H1 (cell line): ENCODE data around the gene DENND5B. TPM values are rescaled to one million over a fixed set of nuclear protein-coding genes. Genes with fewer than 3 reads are reported as not detected.

Source experiments
- CTCF ChIA-PET: fragments of 300-600 bp; sonication (Branson Sonifier 250); formaldehyde crosslinking; loops from one replicate; lab custom pipeline; 2021; ENCODE audit not compliant: partially characterized antibody; lab: Charles Lee
- POLR2A ChIA-PET: fragments of 300-600 bp; sonication (Branson Sonifier 250); formaldehyde crosslinking; loops from one replicate; lab custom pipeline; 2021; ENCODE audit warnings: inconsistent platforms; ENCODE audit not compliant: partially characterized antibody; lab: Charles Lee
- DNase-seq, 2 experiments: peaks; one replicate each; pipeline versions ENCODE4 v3.0.0 to v3.0.0-alpha.2; 2010 to 2022; ENCODE audit warnings: low spot score in 2 of 2, low read depth in 1 of 2, mixed read lengths in 1 of 2
- FAIRE-seq: peaks from 2 replicates; lab custom pipeline; 2011; peaks lifted over from hg19 to GRCh38; lab: Jason Lieb, UNC
- H2AFZ ChIP-seq: 2 replicates; pipeline ENCODE4 v1.8.1; 2012; ENCODE audit warnings: low read length, inconsistent platforms
- H2AK5ac ChIP-seq: 2 replicates; pipeline ENCODE4 v1.6.1; 2013; ENCODE audit warnings: low read depth, low read length
- H2BK120ac ChIP-seq: replicated peaks from 2 replicates; pipeline ENCODE3; 2013; ENCODE audit warnings: low read depth, low read length, inconsistent platforms
- H2BK12ac ChIP-seq: 2 replicates; pipeline ENCODE4 v1.6.1; 2013; ENCODE audit warnings: low read depth, low read length
- H2BK15ac ChIP-seq: 2 replicates; pipeline ENCODE4 v1.6.1; 2013; ENCODE audit warnings: low read length
- H2BK20ac ChIP-seq: 2 replicates; pipeline ENCODE4 v1.6.1; 2013; ENCODE audit warnings: low read length
- H2BK5ac ChIP-seq: 2 replicates; pipeline ENCODE4 v1.6.1; 2013; ENCODE audit warnings: low read depth, low read length
- H3K14ac ChIP-seq: 2 replicates; pipeline ENCODE4 v1.6.1; 2013; ENCODE audit warnings: inconsistent platforms; ENCODE audit not compliant: insufficient read length
- H3K18ac ChIP-seq: 2 replicates; pipeline ENCODE4 v1.6.1; 2013; ENCODE audit warnings: low read length; ENCODE audit errors: extremely low read depth
- H3K23ac ChIP-seq: 2 replicates; pipeline ENCODE4 v1.6.1; 2013; ENCODE audit warnings: inconsistent platforms; ENCODE audit not compliant: insufficient read length
- H3K23me2 ChIP-seq: 2 replicates; pipeline ENCODE4 v1.6.1; 2013; ENCODE audit warnings: low read depth, low read length
- H3K27ac ChIP-seq: 2 replicates; pipeline ENCODE4 v1.6.1; 2011; ENCODE audit warnings: low read depth, low read length, inconsistent platforms
- H3K27me3 ChIP-seq, 4 experiments: replicated peaks in 1 of 4; 1 replicate in 1 of 4; 2 replicates in 3 of 4; pipeline versions ENCODE4 v1.6.1 to v1.8.1; 2011 to 2013; ENCODE audit warnings: low read length in 3 of 4, mild to moderate bottlenecking in 3 of 4, inconsistent platforms in 2 of 4, mixed read lengths in 2 of 4, moderate library complexity in 1 of 4; ENCODE audit not compliant: control insufficient read depth in 3 of 4, insufficient read depth in 3 of 4; ENCODE audit errors: extremely low read depth in 1 of 4
- H3K36me3 ChIP-seq, 4 experiments: 2 replicates each; pipeline versions ENCODE4 v1.6.1 to v1.8.1; 2011 to 2013; ENCODE audit warnings: mild to moderate bottlenecking in 4 of 4, low read length in 3 of 4, moderate library complexity in 2 of 4, control low read depth in 1 of 4, inconsistent platforms in 1 of 4; ENCODE audit not compliant: insufficient read depth in 4 of 4, control insufficient read depth in 2 of 4
- H3K4ac ChIP-seq: replicated peaks from 2 replicates; pipeline ENCODE3; 2013; ENCODE audit warnings: low read length, low read depth, mixed read lengths, inconsistent platforms; ENCODE audit not compliant: insufficient read length
- H3K4me1 ChIP-seq, 4 experiments: replicated peaks in 1 of 4; 1 replicate in 1 of 4; 2 replicates in 3 of 4; pipeline versions ENCODE4 v1.6.1 to v1.8.1; 2011 to 2013; ENCODE audit warnings: low read length in 3 of 4, inconsistent platforms in 2 of 4, mixed read lengths in 1 of 4; ENCODE audit not compliant: insufficient read depth in 4 of 4, control insufficient read depth in 3 of 4
- H3K4me2 ChIP-seq, 2 experiments: 2 replicates each; pipeline versions ENCODE4 v1.6.1 to v1.8.1; 2011 to 2013; ENCODE audit warnings: low read depth in 2 of 2, low read length in 2 of 2, control low read depth in 1 of 2, inconsistent platforms in 1 of 2, mild to moderate bottlenecking in 1 of 2; ENCODE audit not compliant: insufficient read depth in 1 of 2
- H3K4me3 ChIP-seq, 4 experiments: fragments of 200-600, 300-600 bp in 1 of 4; sonication (generic), shearing (Covaris generic), sonication (Bioruptor Twin) in 1 of 4; 2 replicates each; pipeline versions ENCODE4 v1.5.1 to v1.8.1; 2011 to 2016; ENCODE audit warnings: low read length in 4 of 4, low read depth in 3 of 4, control low read depth in 2 of 4, inconsistent platforms in 2 of 4, mild to moderate bottlenecking in 2 of 4, mixed read lengths in 1 of 4, moderate library complexity in 1 of 4; ENCODE audit not compliant: insufficient read depth in 2 of 4; ENCODE audit errors: extremely low read depth in 1 of 4
- H3K56ac ChIP-seq: replicated peaks from 2 replicates; pipeline ENCODE3; 2013; ENCODE audit warnings: low read depth, mild to moderate bottlenecking, mixed read lengths, low read length, inconsistent platforms; ENCODE audit not compliant: insufficient read length
- H3K79me1 ChIP-seq: 2 replicates; pipeline ENCODE4 v1.6.1; 2013; ENCODE audit warnings: low read depth, low read length, control low read depth
- H3K79me2 ChIP-seq, 2 experiments: 2 replicates each; pipeline versions ENCODE4 v1.6.1 to v1.8.1; 2012 to 2013; ENCODE audit warnings: low read length in 2 of 2, mild to moderate bottlenecking in 2 of 2, inconsistent platforms in 1 of 2; ENCODE audit not compliant: insufficient read depth in 2 of 2, control insufficient read depth in 1 of 2
- H3K9ac ChIP-seq, 4 experiments: replicated peaks in 1 of 4; 1 replicate in 1 of 4; 2 replicates in 3 of 4; pipeline versions ENCODE4 v1.6.1 to v1.8.1; 2011 to 2013; ENCODE audit warnings: low read depth in 3 of 4, low read length in 3 of 4, control low read depth in 2 of 4, mild to moderate bottlenecking in 2 of 4, moderate library complexity in 2 of 4, inconsistent platforms in 1 of 4; ENCODE audit errors: extremely low read depth in 1 of 4
- H3K9me3 ChIP-seq, 2 experiments: 2 replicates each; pipeline versions ENCODE4 v1.6.1 to v1.8.1; 2012 to 2013; ENCODE audit warnings: mild to moderate bottlenecking in 2 of 2, moderate library complexity in 2 of 2, control low read depth in 1 of 2, inconsistent platforms in 1 of 2, low read depth in 1 of 2, low read length in 1 of 2, mixed read lengths in 1 of 2; ENCODE audit not compliant: insufficient read depth in 2 of 2
- H4K20me1 ChIP-seq, 2 experiments: replicated peaks in 1 of 2; 2 replicates each; pipeline versions ENCODE3 to v1.8.1; 2011 to 2013; ENCODE audit warnings: inconsistent platforms in 2 of 2, low read length in 2 of 2, mild to moderate bottlenecking in 1 of 2; ENCODE audit not compliant: insufficient read depth in 2 of 2, control insufficient read depth in 1 of 2
- H4K5ac ChIP-seq: 2 replicates; pipeline ENCODE4 v1.6.1; 2013; ENCODE audit warnings: low read length, low read depth, mixed read lengths, inconsistent platforms; ENCODE audit not compliant: insufficient read length
- H4K8ac ChIP-seq: 2 replicates; pipeline ENCODE4 v1.8.0; 2013; ENCODE audit warnings: mild to moderate bottlenecking, moderate library complexity, low read length, inconsistent platforms; ENCODE audit not compliant: insufficient read depth; ENCODE audit errors: extremely low read depth
- H4K91ac ChIP-seq: replicated peaks from 2 replicates; pipeline ENCODE3; 2013; ENCODE audit warnings: low read length, mixed read lengths, inconsistent platforms; ENCODE audit not compliant: insufficient read length
- CREB1 ChIP-seq: IDR thresholded peaks from 2 replicates; pipeline ENCODE4 v1.6.1; 2012; ENCODE audit warnings: inconsistent platforms
- EGR1 ChIP-seq: IDR thresholded peaks from 2 replicates; pipeline ENCODE4 v1.6.1; 2011; ENCODE audit warnings: low read depth, low read length, borderline replicate concordance
- EZH2 ChIP-seq: fragments of 200-600 bp; sonication (generic); IDR thresholded peaks from 2 replicates; pipeline ENCODE4 v1.7.1; 2012; ENCODE audit warnings: low read depth, mild to moderate bottlenecking, moderate library complexity, low read length, inconsistent platforms; ENCODE audit not compliant: severe bottlenecking
- HDAC2 ChIP-seq, 2 experiments: fragments of 300-600 bp in 1 of 2; sonication (generic) in 1 of 2; IDR thresholded peaks; 2 replicates each; pipeline ENCODE4 v1.6.1; 2011 to 2012; ENCODE audit warnings: low read depth in 2 of 2, low read length in 2 of 2, mild to moderate bottlenecking in 2 of 2, moderate library complexity in 2 of 2, borderline replicate concordance in 1 of 2, inconsistent platforms in 1 of 2
- NANOG ChIP-seq: IDR thresholded peaks from 2 replicates; pipeline ENCODE4 v1.6.1; 2011; ENCODE audit warnings: low read length, low read depth, mild to moderate bottlenecking, inconsistent platforms; ENCODE audit not compliant: insufficient read depth, poor library complexity, severe bottlenecking
- POLR2A ChIP-seq, 2 experiments: IDR thresholded peaks; 1 replicate in 1 of 2; 2 replicates in 1 of 2; pipeline ENCODE4 v1.6.1; 2011; ENCODE audit warnings: low read depth in 2 of 2, low read length in 2 of 2, mild to moderate bottlenecking in 2 of 2; ENCODE audit errors: control extremely low read depth in 1 of 2
- TBP ChIP-seq: IDR thresholded peaks from 2 replicates; pipeline ENCODE4 v1.6.1; 2011; ENCODE audit warnings: low read depth, low read length, improper control_type of control experiment
- WGBS, 2 experiments: shearing (Covaris generic) in 1 of 2; methylation state at CpG; one replicate each; pipeline versions ENCODE4 v1.1.6 to v1.1.7; 2013 to 2015; ENCODE audit warnings: low lambda C conversion rate in 2 of 2, mixed read lengths in 2 of 2, inconsistent platforms in 1 of 2, low coverage in 1 of 2, missing lambda C conversion rate in 1 of 2; ENCODE audit not compliant: insufficient replicate concordance in 2 of 2, insufficient coverage in 1 of 2, insufficient read length in 1 of 2; ENCODE audit errors: extremely low coverage in 1 of 2, missing lambda C conversion rate in 1 of 2; 5-methylcytosine and 5-hydroxymethylcytosine counted together
- polyA plus RNA-seq, 7 experiments: library from polyadenylated mRNA; depleted of rRNA in 3 of 7; stranded (reverse) in 5 of 7; unstranded in 2 of 7; fragments of >200 nt in 5 of 7; fragments of 200-250 nt in 2 of 7; gene quantifications; 1 replicate in 5 of 7; 2 replicates in 1 of 7; 4 replicates in 1 of 7; pipeline versions ENCODE4 v1.2.1 to v1.2.3, GENCODE V29; 2011 to 2013; ENCODE audit warnings: missing spikeins in 2 of 7, mixed read lengths in 2 of 7
- total RNA-seq: library from RNA; stranded (reverse); fragmentation: NEBNext Ultra II Directional; extraction: Animal tissue kit (Norgen Biotek cat#: 25700); gene quantifications from 2 replicates; pipeline ENCODE4 v1.2.1, GENCODE V29; 2021

Gene DENND5B
- total and polyA plus RNA-seq, 2 of the 8 experiments (the other 6 are each of a cell fraction or from before 2014, with no cell fraction given) = 13.4 to 20.2 TPM

GRCh38 chr12:31599053-31599452 is 8.1 kb upstream of the DENND5B start:
- Histone ChIP-seq H4K5ac (no peak overlapping the region), H3K56ac (no peak overlapping the region), H4K91ac (no peak overlapping the region), H3K4me3 (no peak overlapping the region), H4K20me1 (no peaks in the 10 kb centered on the region), H3K18ac (no peak overlapping the region), H3K9ac (no peak overlapping the region), H2BK120ac (no peak overlapping the region), H3K4ac (no peak overlapping the region), H3K27me3 (no peaks in the 10 kb centered on the region), H2BK15ac (no peak overlapping the region)
- DNase-seq = no peak
- no peak for TF ChIP-seq EGR1
- TF ChIP-seq HDAC2 (IDR thresholded peaks at IDR 0.05; ENCODE audit: borderline replicate concordance in 1 of 2, low read depth in 2 of 2, low read length in 2 of 2) = no peak
- TF ChIP-seq TBP = no peak
- no peak for TF ChIP-seq EZH2
- no peak for TF ChIP-seq CREB1
- TF ChIP-seq POLR2A (IDR thresholded peaks at IDR 0.05; ENCODE audit: control extremely low read depth in 1 of 2, low read depth in 2 of 2, low read length in 2 of 2) = no peak
- TF ChIP-seq NANOG = no peak
- TF ChIP-seq, all 59 proteins: peak for 0
- Histone ChIP-seq H2AFZ (no peak overlapping the region), H3K4me1 (no peaks in the 10 kb centered on the region), H4K8ac (no peak overlapping the region), H3K4me2 (no peak overlapping the region), H3K14ac (no peak overlapping the region), H3K23me2 (no peaks in the 10 kb centered on the region), H3K79me2 (no peaks in the 10 kb centered on the region), H3K9me3 (no peaks in the 10 kb centered on the region), H2AK5ac (no peak overlapping the region), H3K36me3 (no peaks in the 10 kb centered on the region), H3K27ac (no peak overlapping the region), H2BK12ac (no peak overlapping the region), H2BK20ac (no peak overlapping the region), H3K79me1 (no peaks in the 10 kb centered on the region), H2BK5ac (no peak overlapping the region), H3K23ac (no peak overlapping the region)
- POLR2A ChIA-PET = interaction anchor here (1.3 kb wide), 1 partner anchor 213 kb away, joined by 3 read pairs; no protein-coding TSS in a partner anchor
- no peak for FAIRE-seq
- CTCF ChIA-PET = interaction anchor here (0.6 to 2.6 kb wide), 6 partner anchors 34 to 327 kb away, joined by 3 to 13 read pairs (median 3); no protein-coding TSS in a partner anchor
- WGBS, 2 experiments = 96% methylated on average over 4 of the region's 4 CpGs; no CpG with 5 or more reads in 1 of the 2 experiments
